Activated CD8-positive, alpha-beta memory T cell treated with anti-CD3 and anti-CD28 coated beads, Interleukin-2, amount 50 U/mL, for 24 hours (primary cell): ENCODE results near the gene TCAP.

ENCODE experiments used
- DNase-seq: peaks from one replicate; pipeline ENCODE4 v3.0.0-alpha.2; 2020; ENCODE audit errors: extremely low read depth

TCAP gene

GRCh38 chr17:39667262-39667944 lies 2.3 kb downstream of the TCAP start:
- no peak for DNase-seq

- DNase-seq, result peak; percentile 29
Measured at GRCh38 chr17:39667945-39668924, 3.1 kb downstream of the TCAP start, which contains the start of gene PNMT. TSS of gene PNMT (plus strand) at chr17:39668453. CDS start at chr17:39668476, 23 bp downstream.

GRCh38 chr17:39669897-39670735 lies 5.0 kb downstream of the TCAP start:
- no peak for DNase-seq

- no peak for DNase-seq
Measured at GRCh38 chr17:39670746-39671145, 5.6 kb downstream of the TCAP start.

- DNase-seq, result no peak
Measured at GRCh38 chr17:39671651-39672521, 6.7 kb downstream of the TCAP start.

GRCh38 chr17:39672522-39673334 lies 7.6 kb downstream of the TCAP start:
- no peak for DNase-seq

- DNase-seq, result no peak
Measured at GRCh38 chr17:39673335-39674081, 8.4 kb downstream of the TCAP start.

GRCh38 chr17:39674179-39674578 lies 9.0 kb downstream of the TCAP start:
- DNase-seq, result no peak

- no peak for DNase-seq
Measured at GRCh38 chr17:39674702-39675389, 9.7 kb downstream of the TCAP start.

GRCh38 chr17:39675390-39676082 lies 10.4 kb downstream of the TCAP start:
- no peak for DNase-seq

- no peak for DNase-seq
Measured at GRCh38 chr17:39676198-39676819, 11.2 kb downstream of the TCAP start.

GRCh38 chr17:39677072-39677471 lies 11.9 kb downstream of the TCAP start:
- no peak for DNase-seq

- no peak for DNase-seq
Measured at GRCh38 chr17:39677542-39678339, 12.6 kb downstream of the TCAP start.

- DNase-seq, result no peak
Measured at GRCh38 chr17:39678340-39679116, 13.4 kb downstream of the TCAP start.

- no peak for DNase-seq
Measured at GRCh38 chr17:39679521-39680192, 14.5 kb downstream of the TCAP start.
